DMS114 treated with DMSO at 0.1 percent for 48 hours (cell line): Measurements from ENCODE around the gene FOXP1.

Source experiments
- DNase-seq: peaks from one replicate; lab custom pipeline; 2025; ENCODE audit not compliant: unreplicated experiment; lab: John Stamatoyannopoulos, UW

FOXP1 gene

DNA sequence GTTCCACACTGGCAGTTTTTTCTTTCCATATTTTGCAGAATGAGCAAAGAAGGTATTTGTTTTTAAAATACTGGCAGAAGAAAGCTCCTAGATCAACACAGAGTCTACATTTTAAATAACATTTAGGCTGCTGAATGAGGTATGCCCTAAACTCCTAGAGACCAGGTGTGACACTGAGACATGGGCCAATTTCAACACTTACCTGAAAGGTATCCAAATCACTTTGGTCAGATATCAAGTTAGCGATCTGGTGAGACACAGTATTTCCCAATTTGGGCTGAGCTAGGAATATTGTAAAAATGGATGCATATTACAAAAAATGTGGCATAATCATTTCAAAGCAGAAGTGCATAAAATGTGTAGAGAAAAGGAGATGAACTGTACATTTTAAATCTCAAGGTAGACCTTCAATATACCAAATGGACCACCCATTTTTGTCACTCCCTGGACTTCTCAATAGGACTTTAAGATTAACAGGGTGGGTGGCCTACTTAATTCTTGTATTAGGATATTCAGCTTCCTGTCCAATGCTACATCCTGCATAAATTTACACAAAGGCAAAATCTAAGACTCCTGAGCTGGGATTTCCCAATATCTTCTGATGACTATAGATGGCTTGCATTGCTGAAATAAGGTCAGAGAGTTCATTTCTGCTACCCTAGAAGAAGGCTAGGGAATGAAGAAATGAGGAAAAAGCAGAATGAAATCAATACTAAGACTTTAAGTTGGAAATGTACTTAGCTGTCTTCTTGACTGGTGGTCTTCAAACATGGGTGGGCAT, 487.8 kb downstream of the FOXP1 start:
- no peak for DNase-seq

DNA sequence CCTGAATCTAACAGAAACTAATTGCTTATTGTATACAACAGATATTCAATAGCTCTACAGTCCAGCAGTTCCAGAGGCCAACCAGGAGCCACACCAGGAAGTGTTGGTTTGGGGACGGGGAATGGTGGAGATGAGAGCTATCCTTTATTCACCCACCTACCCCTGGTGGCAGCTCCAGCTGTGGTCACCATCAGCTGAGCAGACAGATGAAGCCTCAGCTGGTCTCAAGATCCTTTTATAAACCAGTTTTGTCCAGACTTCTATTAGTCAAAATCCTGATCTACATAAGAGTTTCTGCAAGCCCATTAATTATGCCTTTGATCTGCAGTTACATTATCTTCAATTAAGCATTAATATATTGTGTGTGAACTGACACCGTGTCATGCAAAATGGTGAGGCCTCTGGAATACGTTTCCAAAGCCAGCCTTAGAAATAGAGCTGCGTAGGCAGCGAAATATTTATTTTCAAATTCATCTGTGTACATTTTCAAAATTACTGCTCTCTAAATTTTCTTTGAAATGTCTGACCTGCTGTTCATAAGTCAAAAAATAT, 488.8 kb downstream of the FOXP1 start:
- DNase-seq, result no peak

DNA sequence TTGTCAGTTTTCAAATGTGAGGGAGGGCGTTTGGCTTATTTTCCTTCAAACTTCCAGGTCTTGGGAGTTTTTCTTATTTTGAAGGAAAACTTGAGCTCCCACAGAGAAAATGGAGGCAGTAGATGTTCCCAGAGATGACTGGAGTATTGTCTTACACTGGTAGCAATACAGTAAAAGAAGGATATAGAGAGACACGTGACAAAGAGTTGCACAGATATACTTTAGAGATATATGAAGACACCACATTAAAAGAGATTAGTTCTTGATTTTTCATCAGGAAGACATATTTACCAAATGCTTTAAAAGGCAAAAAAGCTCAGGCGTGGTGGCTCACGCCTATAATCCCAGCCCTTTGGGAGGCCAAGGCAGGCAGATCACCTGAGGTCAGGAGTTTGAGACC, 490.9 kb downstream of the FOXP1 start:
- DNase-seq, result no peak

DNA sequence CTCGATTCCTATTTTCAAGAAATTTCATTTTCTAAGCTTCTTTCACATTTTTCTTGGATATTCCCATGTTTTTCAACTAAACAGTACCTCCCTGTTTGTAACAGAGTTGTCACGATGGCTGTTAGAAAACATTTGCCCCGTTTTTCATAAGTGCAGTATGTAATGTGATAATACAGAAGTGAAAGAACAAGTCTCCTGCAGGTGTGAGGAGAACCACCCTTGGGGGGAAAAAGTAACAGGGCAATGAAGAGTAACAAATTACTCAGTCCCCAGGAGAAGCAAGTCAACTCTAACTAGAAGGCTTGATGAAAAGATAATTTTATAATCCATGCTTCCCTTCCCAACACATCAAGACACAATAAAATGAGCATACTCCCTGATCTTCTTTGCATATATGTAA, 493.3 kb downstream of the FOXP1 start:
- no peak for DNase-seq

DNA sequence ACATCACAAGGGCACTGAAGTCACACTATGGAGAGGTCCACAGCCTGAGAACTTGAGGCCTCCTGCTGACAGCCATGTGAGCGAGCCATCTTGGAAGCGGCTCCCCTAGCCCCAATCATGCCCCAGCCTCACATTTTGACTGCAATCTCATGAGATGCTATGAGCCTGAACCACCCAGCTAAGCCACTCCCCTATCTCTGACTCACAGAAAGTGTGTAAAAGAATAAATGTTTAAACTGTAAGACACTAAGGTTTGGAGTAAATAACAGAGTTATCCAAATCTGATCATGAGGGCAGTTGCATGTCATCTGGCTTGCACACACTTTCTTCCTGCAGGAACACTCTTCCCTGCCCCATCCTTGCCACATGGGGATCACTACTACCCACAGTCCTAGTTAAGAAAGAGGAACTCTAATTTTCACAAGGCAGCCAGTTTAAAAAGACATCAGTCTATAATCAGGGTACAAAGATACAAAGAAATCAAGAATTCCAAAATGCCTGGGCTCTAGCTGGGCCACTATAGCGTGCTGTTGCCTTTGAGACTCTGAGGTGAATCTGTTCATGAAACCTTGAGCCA, 494.2 kb downstream of the FOXP1 start:
- DNase-seq, result no peak

DNA sequence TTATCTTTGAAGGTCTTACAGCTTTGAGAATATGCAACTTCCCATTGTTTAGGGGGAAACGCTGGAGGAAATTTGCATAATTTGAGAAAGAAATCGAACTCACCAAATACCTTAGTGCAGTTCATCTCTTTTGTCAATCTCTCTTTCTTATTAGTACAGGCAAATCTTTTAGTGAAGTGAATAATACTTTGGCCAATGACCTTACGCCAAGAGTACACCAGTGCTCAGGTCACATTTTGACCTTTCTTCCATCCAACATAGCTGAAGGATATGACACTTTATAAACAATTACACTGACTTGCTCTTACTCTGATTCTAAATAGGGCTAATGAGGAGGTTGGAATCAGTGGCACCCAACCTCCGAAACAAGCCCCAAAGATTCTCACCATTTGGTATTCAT, 494.8 kb downstream of the FOXP1 start:
- no peak for DNase-seq

DNA sequence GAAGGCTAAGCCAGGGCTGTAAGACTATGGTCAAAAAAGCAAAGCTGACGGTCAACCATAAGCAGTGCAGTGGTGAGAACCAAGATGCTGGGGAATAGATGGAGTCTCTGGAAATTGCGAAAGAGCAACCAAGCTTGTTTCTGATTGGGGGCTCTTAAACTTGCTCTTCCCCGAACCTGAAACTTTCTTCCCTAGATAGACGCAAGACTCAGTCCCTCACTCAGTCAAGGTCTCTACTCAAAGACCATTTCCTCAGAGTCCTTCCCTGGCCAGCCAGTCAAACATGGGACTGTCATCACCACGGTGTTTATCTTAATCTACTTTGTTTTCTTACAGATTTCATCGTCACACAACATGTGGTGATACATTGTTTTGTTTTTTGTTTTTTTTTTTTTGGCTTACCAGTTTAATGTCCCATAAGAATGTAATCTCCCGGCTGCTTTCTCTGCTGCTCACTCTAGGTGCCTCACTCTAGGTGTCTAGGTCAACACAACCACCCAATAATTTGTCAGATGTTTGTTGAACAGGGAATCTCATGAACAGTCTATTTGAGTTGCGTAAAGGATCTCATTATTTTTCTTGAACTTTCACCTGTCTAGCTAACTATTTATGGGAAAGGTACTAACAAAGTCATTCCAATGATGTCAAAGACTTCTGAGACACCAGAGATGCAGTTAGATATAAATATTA, 495.4 kb downstream of the FOXP1 start:
- DNase-seq, result no peak

DNA sequence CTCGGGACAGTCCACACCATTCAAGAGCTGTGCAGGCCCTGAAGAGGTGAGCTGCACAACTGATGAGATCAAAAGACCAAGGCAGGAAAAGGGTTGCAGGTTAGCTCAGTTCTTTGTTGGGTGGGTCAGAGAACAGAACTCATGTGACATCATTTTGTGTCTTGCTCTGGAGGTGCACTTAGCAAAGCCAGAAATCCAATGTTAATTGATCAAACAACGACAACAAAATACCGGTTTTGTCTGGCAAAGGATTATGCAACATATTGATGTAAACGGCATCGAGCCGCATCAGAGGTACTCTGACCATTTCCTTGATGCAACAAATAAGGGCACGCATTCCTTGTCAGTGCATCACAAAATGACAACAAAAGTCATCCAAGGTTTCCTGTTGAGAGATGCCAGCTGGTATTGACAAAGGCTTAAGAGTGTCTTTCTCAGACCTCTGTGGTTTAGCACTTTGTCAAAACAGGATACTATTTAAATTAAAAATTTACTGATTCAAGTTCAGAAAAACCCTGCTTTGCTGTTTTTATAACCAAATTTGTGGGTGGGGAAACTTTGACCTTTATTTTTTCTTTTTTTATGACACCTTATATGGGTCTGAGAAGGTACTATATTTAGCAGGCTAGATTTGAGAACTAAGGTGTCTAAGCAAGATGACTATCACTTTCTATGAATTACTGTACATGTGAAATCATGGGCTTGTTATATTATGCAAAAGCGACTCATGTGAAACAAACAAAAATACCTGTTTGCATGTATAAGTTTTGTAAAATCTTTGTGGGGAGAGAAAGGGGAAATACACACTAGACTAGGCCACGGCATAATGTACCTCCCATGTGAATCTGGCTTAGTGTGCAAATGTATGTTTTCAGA, 496.1 kb downstream of the FOXP1 start:
- no peak for DNase-seq

DNA sequence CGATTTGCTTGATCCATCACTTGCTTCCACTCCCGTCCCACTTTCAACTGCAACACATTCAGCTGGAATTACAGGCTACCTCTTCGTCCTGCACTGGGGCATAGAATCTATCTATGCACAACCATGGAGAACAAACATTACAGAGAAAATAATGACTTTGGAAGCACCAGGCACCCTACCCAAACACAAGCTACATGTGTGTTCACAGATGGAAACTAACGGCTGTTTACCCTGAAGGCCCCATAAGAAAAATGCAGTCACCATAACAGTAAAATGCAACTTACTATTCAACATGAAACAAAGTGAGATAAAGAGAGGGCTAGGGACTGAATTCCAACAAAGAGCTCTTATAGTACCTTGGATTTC, 496.8 kb downstream of the FOXP1 start:
- DNase-seq, result no peak

DNA sequence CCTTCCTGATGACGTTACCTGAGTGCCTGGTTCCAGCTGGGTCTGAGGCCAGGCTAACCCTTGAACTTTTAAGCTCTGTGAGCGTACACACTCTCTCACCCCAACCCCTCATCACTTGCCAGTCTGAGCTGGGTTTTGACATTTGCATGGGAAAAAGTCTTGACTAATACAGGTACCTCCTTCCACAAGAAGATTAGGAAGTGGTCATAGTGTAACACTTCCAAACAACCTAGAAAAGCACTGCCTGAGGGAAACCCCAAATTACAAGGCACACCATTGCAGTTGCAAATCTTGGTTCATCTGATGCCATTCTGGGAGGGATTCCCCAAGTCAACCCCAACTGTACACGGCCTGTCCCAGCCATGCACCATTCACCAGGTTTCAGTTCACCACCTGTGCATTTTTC, 499.8 kb downstream of the FOXP1 start:
- no peak for DNase-seq

DNA sequence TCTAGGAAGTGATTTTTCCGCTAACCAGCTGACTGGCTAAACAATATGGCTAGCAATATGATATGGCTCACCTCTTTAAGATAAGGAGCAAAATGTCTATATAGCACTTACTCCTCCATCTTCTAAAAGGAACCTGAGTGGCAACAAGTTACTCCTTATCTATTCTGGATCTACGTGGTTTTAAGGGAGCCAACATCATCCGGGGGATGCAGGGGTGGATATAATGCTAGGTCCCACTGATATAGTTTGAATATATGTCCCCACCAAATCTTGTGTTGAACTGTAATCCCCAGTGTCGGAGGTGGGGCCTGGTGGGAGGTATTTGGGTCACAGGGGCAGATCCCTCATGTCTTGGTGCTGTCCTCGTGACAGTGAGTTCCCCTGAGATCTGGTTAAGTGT, 500.7 kb downstream of the FOXP1 start:
- no peak for DNase-seq

DNA sequence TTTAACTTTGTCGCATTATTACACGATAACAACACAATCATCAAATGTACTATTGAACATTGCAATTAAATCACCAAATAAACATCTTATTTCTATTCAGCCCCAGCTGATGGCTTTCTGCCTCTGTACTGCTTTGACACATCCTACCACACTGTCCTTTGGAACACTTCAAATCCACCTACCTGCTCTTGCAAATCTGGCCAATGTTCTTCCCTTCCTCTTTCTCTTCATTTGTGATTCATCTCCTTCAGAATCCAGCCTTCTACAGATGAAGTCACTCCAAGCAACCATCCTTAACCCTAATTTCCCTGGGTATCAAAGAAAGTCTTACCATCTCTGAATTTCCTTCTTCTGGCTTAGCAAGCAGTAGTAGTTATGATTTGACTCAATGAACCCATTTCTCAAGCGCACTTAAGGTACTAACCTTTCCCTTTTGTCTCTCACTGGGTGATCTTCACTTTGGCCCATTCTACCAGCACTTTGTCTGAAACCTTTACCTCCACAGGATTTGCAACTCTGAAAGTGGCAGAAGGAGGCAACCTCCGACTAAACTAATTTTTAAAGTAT, 502.9 kb downstream of the FOXP1 start:
- DNase-seq, result no peak

DNA sequence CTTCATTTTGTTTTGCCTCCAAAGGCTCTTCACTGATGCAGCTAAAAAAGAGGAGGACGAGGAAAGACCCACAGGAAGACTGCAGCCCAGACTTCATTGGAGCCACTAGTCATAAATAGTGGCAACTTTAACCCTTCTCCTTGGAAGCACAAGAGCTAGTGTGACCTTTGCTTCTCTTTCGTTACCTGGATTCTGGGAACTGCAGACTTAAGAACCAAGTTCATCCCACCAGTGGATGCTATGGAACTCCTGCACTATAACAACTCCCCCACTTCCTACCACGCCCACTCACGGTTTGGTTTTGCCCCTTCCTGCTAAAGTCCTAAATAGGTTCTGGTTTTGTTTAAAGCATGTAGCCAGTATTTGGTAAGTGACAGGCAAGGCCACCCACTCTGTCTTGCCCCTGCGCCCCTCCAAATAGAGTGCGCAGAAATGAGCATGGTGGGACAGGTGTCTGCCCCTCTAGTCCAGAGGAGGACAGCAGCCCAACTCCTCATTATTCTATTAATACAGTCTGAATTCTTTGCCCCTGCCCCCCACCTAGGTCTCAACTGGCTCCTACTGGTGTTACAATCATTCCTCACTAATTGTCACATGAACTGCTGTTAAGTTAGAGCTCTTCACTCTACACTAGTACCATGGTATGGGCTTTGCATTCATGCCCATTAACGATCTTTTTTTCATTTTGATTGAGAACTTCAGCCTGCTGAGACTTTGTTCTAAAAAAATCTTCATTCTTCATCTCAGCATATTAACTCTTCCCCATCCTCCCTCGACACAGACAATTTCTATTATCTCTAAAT, 504.6 kb downstream of the FOXP1 start:
- no peak for DNase-seq

DNA sequence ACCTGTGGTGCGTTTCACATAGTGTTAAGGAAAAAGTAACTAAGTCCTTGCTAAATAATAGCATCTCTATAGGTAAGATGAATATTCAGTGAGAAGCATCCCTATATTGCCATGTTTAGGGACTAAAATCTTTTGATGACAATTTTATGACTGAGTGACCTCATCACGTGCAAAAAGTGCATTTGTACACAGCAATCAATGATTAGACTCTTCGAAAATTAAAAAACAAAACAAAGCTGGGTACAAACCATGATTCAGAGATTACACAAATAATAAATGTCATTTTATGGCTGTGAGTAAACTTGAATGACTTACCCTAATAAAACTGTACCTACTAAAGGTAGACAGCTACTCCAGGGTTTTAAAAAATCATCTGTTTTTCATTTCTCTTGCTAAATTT, 505.3 kb downstream of the FOXP1 start:
- no peak for DNase-seq

DNA sequence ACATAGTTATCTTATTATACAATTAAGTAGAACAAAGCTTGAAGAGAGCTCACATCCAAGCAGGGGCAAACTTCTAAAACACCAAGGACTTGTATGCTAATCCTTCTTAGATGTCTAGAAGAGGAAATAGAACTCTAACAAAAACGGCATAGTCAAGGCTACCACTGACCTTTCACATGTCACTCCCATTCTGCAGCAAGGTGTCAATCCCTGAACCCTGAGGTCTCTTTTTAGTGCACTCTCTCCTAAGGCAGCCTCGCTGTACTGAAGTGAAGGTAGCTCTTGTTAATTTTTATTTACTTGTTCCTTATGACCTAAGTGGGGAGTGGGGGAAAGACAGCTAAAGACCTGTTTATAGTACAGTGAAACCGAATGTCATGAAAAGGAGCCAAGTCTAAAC, 506.5 kb downstream of the FOXP1 start:
- DNase-seq, result no peak

DNA sequence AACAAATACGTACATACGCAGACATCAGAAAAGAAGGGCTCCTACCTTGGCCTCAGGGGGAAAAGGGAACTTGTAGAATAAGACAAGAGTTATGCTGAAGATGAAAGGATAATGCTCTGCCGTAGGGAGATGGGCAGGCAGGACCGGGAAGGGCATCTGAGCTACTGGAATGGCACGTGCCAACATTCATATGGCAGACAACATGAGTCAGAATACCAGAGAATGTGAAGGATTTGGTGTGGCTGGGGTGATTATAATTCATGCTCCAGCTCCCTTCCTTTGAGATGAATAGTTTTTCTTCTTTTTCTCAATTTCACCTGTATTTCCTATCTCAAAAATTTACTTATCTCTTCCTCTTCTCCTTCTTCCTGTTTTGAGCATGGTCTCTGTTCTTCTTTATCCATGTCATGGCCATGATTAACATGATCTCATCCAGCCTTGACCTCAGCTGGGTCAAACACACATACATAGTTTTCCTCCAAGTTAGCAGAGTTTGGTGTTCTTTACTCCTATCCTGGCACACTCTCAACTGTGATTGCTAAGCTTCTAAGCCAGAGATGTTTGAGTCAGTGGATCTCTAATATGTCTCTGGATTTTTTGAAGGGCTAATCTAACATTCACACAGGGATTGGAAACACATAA, 507.0 kb downstream of the FOXP1 start:
- DNase-seq, result no peak

DNA sequence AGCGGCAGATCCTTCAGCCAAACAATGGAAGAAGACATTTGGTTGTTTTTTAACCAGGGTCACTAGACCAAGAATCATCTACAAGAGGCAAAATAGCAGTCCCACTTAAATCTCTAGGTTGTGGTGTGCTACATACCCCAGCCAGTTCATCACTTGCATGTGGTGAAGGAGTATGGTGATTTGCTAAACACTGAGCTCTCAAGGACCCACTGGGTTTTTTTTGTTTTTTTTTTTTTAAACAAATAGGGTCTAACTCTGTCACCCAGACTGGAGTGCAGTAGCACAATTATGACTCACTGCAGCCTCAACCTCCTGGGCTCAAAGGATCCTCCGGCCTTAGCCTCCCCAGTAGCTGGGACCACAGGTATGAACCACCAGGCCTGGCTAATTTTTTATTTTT, 508.0 kb downstream of the FOXP1 start:
- DNase-seq, result no peak

DNA sequence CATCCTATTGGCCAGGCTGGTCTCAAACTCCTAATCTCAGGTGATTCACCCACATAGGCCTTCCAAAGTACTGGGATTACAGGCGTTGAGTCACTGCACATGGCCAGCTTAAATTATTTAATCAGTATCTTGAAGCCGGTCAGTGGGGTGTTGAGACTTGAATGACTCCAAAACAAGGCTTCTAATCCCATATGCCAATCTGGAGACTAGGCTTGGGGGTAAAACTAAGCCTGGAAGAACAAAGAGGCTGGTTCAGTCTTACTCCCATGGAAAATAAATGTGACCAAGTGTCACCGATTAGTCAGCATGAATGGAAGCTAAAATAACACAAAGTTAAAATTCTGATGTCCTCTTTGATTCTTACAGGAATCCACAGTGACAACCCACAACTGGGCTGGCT, 509.1 kb downstream of the FOXP1 start:
- DNase-seq, result no peak

DNA sequence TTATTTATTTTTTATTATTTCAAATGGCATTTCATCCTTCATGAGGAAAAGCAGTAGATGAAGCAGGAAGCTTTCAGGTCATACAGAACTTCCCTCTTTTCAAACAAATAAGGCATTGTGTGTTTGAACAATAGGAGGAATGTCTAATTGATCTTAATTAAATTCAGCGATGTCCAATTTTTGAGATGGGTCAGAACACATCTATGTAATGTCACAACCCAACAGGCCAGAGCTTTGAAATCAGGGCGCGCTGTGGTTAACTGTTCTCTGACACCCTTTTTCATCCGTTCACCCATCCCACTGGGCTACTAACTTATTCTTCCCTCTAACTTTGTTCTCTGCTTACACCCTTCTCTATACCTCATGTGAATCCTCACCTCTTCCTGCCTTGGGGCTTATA, 510.5 kb downstream of the FOXP1 start:
- DNase-seq, result no peak

DNA sequence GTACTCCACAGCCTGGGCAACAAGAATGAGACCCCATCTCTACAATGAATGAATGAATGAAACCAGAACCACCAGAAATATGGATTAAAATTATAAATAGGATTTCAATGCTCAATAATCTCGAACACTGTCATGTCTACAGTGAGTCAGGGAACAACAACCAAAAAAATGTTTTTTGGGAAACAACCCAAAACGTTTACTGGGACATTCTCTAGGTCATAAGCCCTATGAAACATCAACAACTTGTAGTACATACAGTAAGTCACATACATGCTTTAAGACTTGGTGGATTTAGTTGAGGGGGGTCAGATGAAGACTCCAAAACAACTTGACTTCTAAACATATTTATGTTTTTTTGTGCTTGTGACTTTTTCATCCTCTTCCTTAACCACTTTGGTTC, 511.2 kb downstream of the FOXP1 start:
- no peak for DNase-seq
